K562 (cell line): ENCODE data around the gene TNIP2. TPM values are rescaled to one million over a fixed set of nuclear protein-coding genes. Genes with fewer than 3 reads are reported as not detected.

Source experiments
- ATAC-seq: fragments of 200-7000 bp; cut with Tn5 transposase; 3 replicates; pipeline ENCODE4 v1.9.1; 2020; ENCODE audit warnings: moderate library complexity
- BruUV-seq: library from RNA; stranded (reverse); fragments of 400-500 nt; replicated peaks from 2 replicates; lab custom pipeline; 2021; lab: Mats Ljungman, UMichigan
- CTCF ChIA-PET: fragments of 300-600 bp; formaldehyde crosslinking; extraction: SDS; loops from one replicate; lab custom pipeline; 2021; ENCODE audit warnings: low intra/inter-chr PET ratio; lab: Yijun Ruan, JAX
- POLR2A ChIA-PET: fragments of 300-600, 350-650 bp; sonication (Branson Sonifier 250); formaldehyde crosslinking; extraction: SDS; loops from one replicate; lab custom pipeline; 2021; ENCODE audit warnings: antibody characterized with exemption, inconsistent platforms; lab: Yijun Ruan, JAX
- DNase-seq, 4 experiments: peaks; one replicate each; pipeline versions ENCODE4 v3.0.0 to v3.0.0-alpha.2; 2011 to 2018; ENCODE audit warnings: low spot score in 3 of 4, mixed read lengths in 3 of 4; ENCODE audit errors: extremely low read depth in 1 of 4
- FAIRE-seq: peaks from 2 replicates; lab custom pipeline; 2011; peaks lifted over from hg19 to GRCh38; lab: Jason Lieb, UNC
- H2AFZ ChIP-seq: 2 replicates; pipeline ENCODE4 v1.6.0; 2011; ENCODE audit warnings: low read depth, low read length, control low read depth, inconsistent platforms
- H3K27ac ChIP-seq: fragments of 200-600 bp; 3 replicates; pipeline ENCODE4 v1.8.0; 2011; ENCODE audit warnings: low read depth, mild to moderate bottlenecking, control low read depth, inconsistent platforms, low read length, moderate library complexity, mixed read lengths; ENCODE audit errors: extremely low read depth
- H3K27me3 ChIP-seq, 2 experiments: fragments of 300-600 bp in 1 of 2; 2 replicates in 1 of 2; 3 replicates in 1 of 2; pipeline versions ENCODE4 v1.6.0 to v1.8.0; 2011; ENCODE audit warnings: inconsistent platforms in 2 of 2, low read length in 2 of 2, mild to moderate bottlenecking in 1 of 2, mixed read lengths in 1 of 2, moderate library complexity in 1 of 2; ENCODE audit not compliant: control insufficient read depth in 2 of 2, insufficient read depth in 2 of 2
- H3K36me3 ChIP-seq: fragments of 300-600 bp; 3 replicates; pipeline ENCODE4 v1.8.0; 2011; ENCODE audit warnings: mild to moderate bottlenecking, low read length, inconsistent platforms; ENCODE audit not compliant: control insufficient read depth, insufficient read depth
- H3K4me1 ChIP-seq, 2 experiments: fragments of 200-600 bp in 1 of 2; replicated peaks in 1 of 2; 2 replicates in 1 of 2; 3 replicates in 1 of 2; pipeline versions ENCODE4 v1.5.1 to v1.8.0; 2011; ENCODE audit warnings: inconsistent platforms in 2 of 2, low read length in 2 of 2, mild to moderate bottlenecking in 1 of 2, mixed read lengths in 1 of 2, moderate library complexity in 1 of 2; ENCODE audit not compliant: control insufficient read depth in 2 of 2, insufficient read depth in 2 of 2
- H3K4me2 ChIP-seq: 2 replicates; pipeline ENCODE4 v1.6.1; 2011; ENCODE audit warnings: low read length, control low read depth, inconsistent platforms, mixed read lengths; ENCODE audit not compliant: insufficient read depth
- H3K4me3 ChIP-seq: fragments of 200-600 bp; sonication (generic), shearing (Covaris generic); 2 replicates; pipeline ENCODE4 v1.5.1; 2016; ENCODE audit warnings: control low read depth, inconsistent platforms
- H3K79me2 ChIP-seq: fragments of 200-600 bp; 3 replicates; pipeline ENCODE4 v1.8.0; 2011; ENCODE audit warnings: low read length, inconsistent platforms; ENCODE audit not compliant: control insufficient read depth, insufficient read depth
- H3K9ac ChIP-seq, 2 experiments: 2 replicates each; pipeline versions ENCODE4 v1.6.0 to v1.6.1; 2011; ENCODE audit warnings: low read depth in 2 of 2, low read length in 2 of 2, control low read depth in 1 of 2, inconsistent platforms in 1 of 2, mild to moderate bottlenecking in 1 of 2, mixed read lengths in 1 of 2; ENCODE audit not compliant: insufficient read depth in 1 of 2
- H3K9me1 ChIP-seq: one replicate; pipeline ENCODE4 v1.6.0; 2011; ENCODE audit warnings: inconsistent platforms, mild to moderate bottlenecking, low read length, moderate library complexity; ENCODE audit not compliant: control insufficient read depth, insufficient read depth
- H3K9me3 ChIP-seq: replicated peaks from 2 replicates; pipeline ENCODE4 v1.5.1; 2011; ENCODE audit warnings: low read depth, low read length, inconsistent platforms; ENCODE audit not compliant: control insufficient read depth, insufficient read depth
- H4K20me1 ChIP-seq: replicated peaks from 2 replicates; pipeline ENCODE4 v1.6.1; 2011; ENCODE audit warnings: low read length, inconsistent platforms, mixed read lengths; ENCODE audit not compliant: control insufficient read depth, insufficient read depth
- ARID1B ChIP-seq: fragments of 450-650 bp; IDR thresholded peaks from 2 replicates; pipeline ENCODE4 v1.6.1; 2016; ENCODE audit warnings: antibody characterized with exemption, mild to moderate bottlenecking, inconsistent platforms
- FOXP4 ChIP-seq: sonication (generic); formaldehyde crosslinking; IDR thresholded peaks from 2 replicates; pipeline ENCODE4 v1.8.0; 2022; ENCODE audit warnings: mild to moderate bottlenecking, missing genetic modification reagents, borderline replicate concordance
- NCOR1 ChIP-seq: fragments of 450-650 bp; IDR thresholded peaks from 2 replicates; pipeline ENCODE4 v1.6.1; 2016; ENCODE audit warnings: mild to moderate bottlenecking, moderate library complexity
- PCBP2 ChIP-seq: fragments of 200-400 bp; formaldehyde crosslinking; IDR thresholded peaks from 2 replicates; pipeline ENCODE4 v1.6.1; 2018; ENCODE audit warnings: low read length, low read depth, mild to moderate bottlenecking, moderate library complexity; ENCODE audit not compliant: poor library complexity, severe bottlenecking
- PHB2 ChIP-seq: fragments of 450-650 bp; IDR thresholded peaks from 2 replicates; pipeline ENCODE4 v1.6.1; 2017; ENCODE audit warnings: low read depth
- SMARCA4 ChIP-seq: fragments of 450-650 bp; IDR thresholded peaks from 2 replicates; pipeline ENCODE4 v1.6.1; 2016
- TARDBP ChIP-seq: fragments of 450-650 bp; IDR thresholded peaks from 2 replicates; pipeline ENCODE4 v1.6.1; 2016
- THAP12 ChIP-seq: fragments of 250-450 bp; sonication (Bioruptor Pico); IDR thresholded peaks from 2 replicates; pipeline ENCODE4 v1.9.0; 2021; ENCODE audit warnings: mild to moderate bottlenecking, inconsistent platforms
- TOE1 ChIP-seq, 2 experiments: fragments of 450-650 bp in 1 of 2; sonication (generic) in 1 of 2; formaldehyde crosslinking in 1 of 2; IDR thresholded peaks; 2 replicates each; pipeline versions ENCODE4 v1.7.1 to v1.8.0; 2016 to 2022; ENCODE audit warnings: borderline replicate concordance in 2 of 2, mild to moderate bottlenecking in 2 of 2, antibody characterized with exemption in 1 of 2, inconsistent platforms in 1 of 2, low read depth in 1 of 2, missing genetic modification reagents in 1 of 2, moderate library complexity in 1 of 2
- ZFPM2 ChIP-seq: fragments of 250-450 bp; sonication (Bioruptor Pico); IDR thresholded peaks from 2 replicates; pipeline ENCODE4 v1.5.1; 2022; ENCODE audit warnings: mild to moderate bottlenecking
- ZNF175 ChIP-seq: fragments of 200-800 bp; sonication (Bioruptor generic); IDR thresholded peaks from 2 replicates; pipeline ENCODE4 v1.6.1; 2016; ENCODE audit warnings: low read depth, mild to moderate bottlenecking, missing genetic modification characterization, missing compliant biosample characterization
- ZNF316 ChIP-seq: fragments of 450-650 bp; IDR thresholded peaks from 2 replicates; pipeline ENCODE4 v1.6.1; 2016
- ZNF347 ChIP-seq: fragments of 450-650 bp; formaldehyde crosslinking; IDR thresholded peaks from 2 replicates; pipeline ENCODE4 v1.4.0; 2020; ENCODE audit warnings: low read depth, mild to moderate bottlenecking, moderate library complexity
- WGBS: fragments of 100-300 bp; shearing (Covaris generic); methylation state at CpG from one replicate; pipeline ENCODE4 v1.1.6; 2016; ENCODE audit warnings: low coverage, mixed read lengths; ENCODE audit not compliant: insufficient coverage; ENCODE audit errors: missing lambda C conversion rate; 5-methylcytosine and 5-hydroxymethylcytosine counted together
- in situ Hi-C: fragments of 300-500 bp; cut with MboI; formaldehyde crosslinking; loops from 4 replicates; pipeline ENCODE4 v1.15.0; 2018; ENCODE audit warnings: inconsistent platforms, mixed read lengths
- intact Hi-C: fragments of 100-400 bp; cut with micrococcal nuclease; formaldehyde crosslinking; loops from 2 replicates; pipeline ENCODE4 v1.14.2; 2022
- polyA plus RNA-seq, 8 experiments: library from polyadenylated mRNA; depleted of rRNA in 4 of 8; stranded (reverse) in 5 of 8; unstranded in 3 of 8; fragments of >200 nt; fragmentation: Nextera tagmentation in 2 of 8; fragmentation: Illumina TruSeq in 1 of 8; extraction: Ambion mirVana in 2 of 8; extraction: Trizol in 1 of 8; gene quantifications; 2 replicates each; pipeline versions ENCODE4 v1.2.1 to v1.2.3, GENCODE V29; 2011 to 2014; ENCODE audit warnings: inconsistent platforms in 1 of 8, missing spikeins in 1 of 8
- total RNA-seq, 7 experiments: library from RNA; depleted of rRNA in 6 of 7; stranded (reverse); fragments of >200 nt in 6 of 7; fragmentation: Illumina TruSeq in 2 of 7; extraction: Trizol in 2 of 7; gene quantifications; 2 replicates each; pipeline versions ENCODE4 v1.2.1 to v1.2.3, GENCODE V29; 2011 to 2021; ENCODE audit warnings: low replicate concordance in 1 of 7
- TF ChIP-seq, protein P1 (sequence below): fragments of 250-450 bp; sonication (Bioruptor Pico); IDR thresholded peaks from 2 replicates; pipeline ENCODE4 v1.5.0; 2021

Gene TNIP2
- total and polyA plus RNA-seq, 9 of the 15 experiments (the other 6 are each of a cell fraction or from before 2014, with no cell fraction given), result 0.61 to 42.6 (median 19.5) TPM

- Histone ChIP-seq H2AFZ (no peak overlapping the region), H3K4me2 (no peak overlapping the region), H4K20me1 (no peaks in the 10 kb centered on the region), H3K36me3 (no peaks in the 10 kb centered on the region), H3K27ac (no peak overlapping the region), H3K4me3 (no peak overlapping the region), H3K79me2 (no peaks in the 10 kb centered on the region), H3K9me3 (no peaks in the 10 kb centered on the region; the same call in 1 of the 2 replicates), H3K9ac (no peak overlapping the region; a peak in 1 of 4 replicates), H3K4me1 (peaks cover 5 to 26% of the 10 kb centered on the region in 2 experiments), H3K27me3 (no peaks in the 10 kb centered on the region), H3K9me1 (no peaks in the 10 kb centered on the region)
- DNase-seq (no peak), ATAC-seq (peak; percentile 15; the same call in 2 of the 3 replicates), FAIRE-seq (no peak)
- intact Hi-C loops (no loop called here), in situ Hi-C loops (no loop called here)
- no peak for TF ChIP-seq PCBP2
- TF ChIP-seq TOE1 (IDR thresholded peaks at IDR 0.05; ENCODE audit: borderline replicate concordance), result no peak
- TF ChIP-seq TOE1 (CRISPR knock-in tag; IDR thresholded peaks at IDR 0.05; ENCODE audit: borderline replicate concordance, low read depth), result no peak
- no peak for TF ChIP-seq TARDBP
- TF ChIP-seq ZNF316, result no peak
- TF ChIP-seq FOXP4 (CRISPR knock-in tag), result no peak
- TF ChIP-seq, protein P1, sequence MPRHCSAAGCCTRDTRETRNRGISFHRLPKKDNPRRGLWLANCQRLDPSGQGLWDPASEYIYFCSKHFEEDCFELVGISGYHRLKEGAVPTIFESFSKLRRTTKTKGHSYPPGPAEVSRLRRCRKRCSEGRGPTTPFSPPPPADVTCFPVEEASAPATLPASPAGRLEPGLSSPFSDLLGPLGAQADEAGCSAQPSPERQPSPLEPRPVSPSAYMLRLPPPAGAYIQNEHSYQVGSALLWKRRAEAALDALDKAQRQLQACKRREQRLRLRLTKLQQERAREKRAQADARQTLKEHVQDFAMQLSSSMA (CRISPR knock-in tag), result no peak
- TF ChIP-seq THAP12 (CRISPR knock-in tag), result no peak
- TF ChIP-seq ZNF175 (CRISPR knock-in tag), result no peak
- no peak for TF ChIP-seq ZNF347 (CRISPR knock-in tag)
- no peak for TF ChIP-seq ZFPM2
- TF ChIP-seq NCOR1, result no peak
- no peak for TF ChIP-seq SMARCA4
- TF ChIP-seq PHB2, result no peak
- TF ChIP-seq ARID1B, result no peak
- ChIA-PET POLR2A (no interaction called here), CTCF (no interaction called here)
- WGBS, result 37% methylated on average over 11 of the region's 11 CpGs
- no TSS peak for BruUV-seq
Measured at GRCh38 chr4:2767705-2768074, 11.6 kb upstream of the TNIP2 start.
